ENCODE measurements around the gene MRPL34. TPM values are rescaled to one million over a fixed set of nuclear protein-coding genes. Genes with fewer than 3 reads are reported as not detected.

The MRPL34 gene
- total RNA-seq, 1 experiment from 2014 or later: 78.9 TPM

GRCh38 chr19:17353386-17353785 lies 47.7 kb downstream of the MRPL34 start:
- H3K27me3 Mint-ChIP-seq (ENCODE audit: insufficient read depth, unreplicated experiment): peaks cover 2% of the 10 kb centered on the region
- no peaks in the 10 kb centered on the region for H3K36me3 Mint-ChIP-seq (ENCODE audit: insufficient read depth, unreplicated experiment)
- no peak for TF ChIP-seq CTCF (IDR thresholded peaks at IDR 0.05; ENCODE audit: insufficient read depth in 1 of 2, low read depth in 1 of 2, low read length in 1 of 2, severe bottlenecking in 1 of 2, unreplicated experiment in 1 of 2)
- Histone ChIP-seq H3K9me3 (no peaks in the 10 kb centered on the region), H3K27me3 (replicated peaks; ENCODE audit: control insufficient read depth, insufficient read depth, low read length) (no peaks in the 10 kb centered on the region), H3K36me3 (ENCODE audit: control insufficient read depth, insufficient read depth, low read length) (no peaks in the 10 kb centered on the region), H3K4me3 (ENCODE audit: low read depth, low read length) (no peak overlapping the region), H3K4me1 (no peaks in the 10 kb centered on the region)
- no peak overlapping the region for H3K4me3 Mint-ChIP-seq (ENCODE audit: unreplicated experiment)
- CTCF ChIA-PET: no interaction called here
- BruUV-seq (replicated peaks): no TSS peak
- intact Hi-C loops (cut with micrococcal nuclease; ENCODE audit: unreplicated experiment): no loop called here
- H3K9me3 Mint-ChIP-seq (ENCODE audit: unreplicated experiment): no peaks in the 10 kb centered on the region
- H3K4me1 Mint-ChIP-seq (ENCODE audit: low read depth, unreplicated experiment): no peaks in the 10 kb centered on the region
- POLR2A ChIA-PET: no interaction called here
- DNase-seq: no peak
- no peak overlapping the region for H3K27ac Mint-ChIP-seq (ENCODE audit: unreplicated experiment)

Other genes starting within 250 kb of the MRPL34 start
- gene HAUS8, start 230.4 kb upstream of the MRPL34 start, total RNA-seq (2022): 24.4 and 30.6 TPM in 2 replicates
- gene MYO9B, start 230.1 kb upstream of the MRPL34 start, total RNA-seq (2022): 47.6 and 52.8 TPM in 2 replicates
- gene USE1, start 90.5 kb upstream of the MRPL34 start, total RNA-seq (2022): 20.2 and 20.7 TPM in 2 replicates
- 14.9 and 20.3 TPM in 2 replicates for gene OCEL1, start 79.6 kb upstream of the MRPL34 start, total RNA-seq (2022)
- 94.4 and 96.5 TPM in 2 replicates for gene NR2F6, start 60.0 kb upstream of the MRPL34 start, total RNA-seq (2022)
- not detected in 2 replicates for gene USHBP1, start 41.1 kb upstream of the MRPL34 start, total RNA-seq (2022)
- 91.7 and 98.8 TPM in 2 replicates for gene BABAM1, start 38.4 kb upstream of the MRPL34 start, total RNA-seq (2022)
- gene ANKLE1, start 24.0 kb upstream of the MRPL34 start, total RNA-seq (2022): 14.3 and 17.4 TPM in 2 replicates
- gene ABHD8, start 2.4 kb upstream of the MRPL34 start, total RNA-seq (2022): 9.4 and 11.3 TPM in 2 replicates
- 43.8 and 55.6 TPM in 2 replicates for gene DDA1, start 3.7 kb downstream of the MRPL34 start, total RNA-seq (2022)
- 11.5 TPM in 2 replicates for gene ANO8, start 29.0 kb downstream of the MRPL34 start, total RNA-seq (2022)
- 50.1 and 50.7 TPM in 2 replicates for gene GTPBP3, start 31.7 kb downstream of the MRPL34 start, total RNA-seq (2022)
- gene PLVAP, start 71.5 kb downstream of the MRPL34 start, total RNA-seq (2022): not detected in 2 replicates
- gene CCDC194, start 88.3 kb downstream of the MRPL34 start, total RNA-seq (2022): 1.0 and 1.3 TPM in 2 replicates
- 94.3 and 98.4 TPM in 2 replicates for gene BST2, start 99.8 kb downstream of the MRPL34 start, total RNA-seq (2022)
- gene MVB12A, start 114.2 kb downstream of the MRPL34 start, total RNA-seq (2022): 36.7 and 37.6 TPM in 2 replicates
- 0.37 TPM in 1 of 2 replicates, not detected in the other for gene TMEM221, start 142.8 kb downstream of the MRPL34 start, total RNA-seq (2022)
- gene NXNL1, start 155.1 kb downstream of the MRPL34 start, total RNA-seq (2022): not detected in 2 replicates
- gene SLC27A1, start 164.7 kb downstream of the MRPL34 start, total RNA-seq (2022): 3.7 and 3.9 TPM in 2 replicates
- gene PGLS, start 205.8 kb downstream of the MRPL34 start, total RNA-seq (2022): 69.2 and 69.7 TPM in 2 replicates
- gene COLGALT1, start 249.8 kb downstream of the MRPL34 start, total RNA-seq (2022): 80.1 and 81.9 TPM in 2 replicates

All from Caco-2 (cell line).